ENCODE results near the gene UNC13C.

Gene UNC13C

GRCh38 chr15:54618120-54618519 is 639.9 kb downstream of the UNC13C start:
- H3K27ac ChIP-seq: no peak overlapping the region
- TF ChIP-seq, protein P1, sequence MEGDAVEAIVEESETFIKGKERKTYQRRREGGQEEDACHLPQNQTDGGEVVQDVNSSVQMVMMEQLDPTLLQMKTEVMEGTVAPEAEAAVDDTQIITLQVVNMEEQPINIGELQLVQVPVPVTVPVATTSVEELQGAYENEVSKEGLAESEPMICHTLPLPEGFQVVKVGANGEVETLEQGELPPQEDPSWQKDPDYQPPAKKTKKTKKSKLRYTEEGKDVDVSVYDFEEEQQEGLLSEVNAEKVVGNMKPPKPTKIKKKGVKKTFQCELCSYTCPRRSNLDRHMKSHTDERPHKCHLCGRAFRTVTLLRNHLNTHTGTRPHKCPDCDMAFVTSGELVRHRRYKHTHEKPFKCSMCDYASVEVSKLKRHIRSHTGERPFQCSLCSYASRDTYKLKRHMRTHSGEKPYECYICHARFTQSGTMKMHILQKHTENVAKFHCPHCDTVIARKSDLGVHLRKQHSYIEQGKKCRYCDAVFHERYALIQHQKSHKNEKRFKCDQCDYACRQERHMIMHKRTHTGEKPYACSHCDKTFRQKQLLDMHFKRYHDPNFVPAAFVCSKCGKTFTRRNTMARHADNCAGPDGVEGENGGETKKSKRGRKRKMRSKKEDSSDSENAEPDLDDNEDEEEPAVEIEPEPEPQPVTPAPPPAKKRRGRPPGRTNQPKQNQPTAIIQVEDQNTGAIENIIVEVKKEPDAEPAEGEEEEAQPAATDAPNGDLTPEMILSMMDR (conservative IDR thresholded peaks at IDR 0.05): no peak
- no peak for TF ChIP-seq ZFX (IDR thresholded peaks at IDR 0.05)

- no peak overlapping the region for H3K27ac ChIP-seq
- no peak for TF ChIP-seq ZFX (IDR thresholded peaks at IDR 0.05)
- TF ChIP-seq, protein P1 (conservative IDR thresholded peaks at IDR 0.05): no peak
These were observed 640.9 kb downstream of the UNC13C start for GRCh38 chr15:54619180-54619579.

- no peak overlapping the region for H3K27ac ChIP-seq
- no peak for TF ChIP-seq ZFX (IDR thresholded peaks at IDR 0.05)
- TF ChIP-seq, protein P1 (conservative IDR thresholded peaks at IDR 0.05): no peak
These were observed 642.7 kb downstream of the UNC13C start for GRCh38 chr15:54620916-54621315.

GRCh38 chr15:54636147-54636546 is 657.9 kb downstream of the UNC13C start:
- H3K27ac ChIP-seq: no peak overlapping the region
- TF ChIP-seq, protein P1 (conservative IDR thresholded peaks at IDR 0.05): no peak
- TF ChIP-seq ZFX (IDR thresholded peaks at IDR 0.05): no peak

DNA sequence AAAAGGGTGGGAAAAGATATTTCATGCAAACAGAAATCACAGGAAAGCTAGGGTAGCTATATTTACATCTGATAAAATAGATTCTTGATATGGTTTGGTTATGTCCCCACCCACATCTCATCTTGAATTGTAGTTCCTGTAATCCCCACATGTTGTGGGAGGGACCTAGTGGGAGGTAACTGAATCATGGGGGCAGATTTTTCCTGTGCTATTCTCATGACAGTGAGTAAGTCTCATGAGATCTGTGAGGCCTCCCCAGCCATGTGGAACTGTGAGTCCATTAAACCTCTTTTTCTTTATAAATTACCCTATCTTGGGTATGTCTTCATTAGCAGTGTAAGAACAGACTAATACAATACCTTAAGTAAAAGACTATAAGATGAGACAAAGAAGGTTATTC is 660.4 kb downstream of the UNC13C start:
- H3K27ac ChIP-seq: no peak overlapping the region
- TF ChIP-seq, protein P1 (conservative IDR thresholded peaks at IDR 0.05): no peak
- no peak for TF ChIP-seq ZFX (IDR thresholded peaks at IDR 0.05)

DNA sequence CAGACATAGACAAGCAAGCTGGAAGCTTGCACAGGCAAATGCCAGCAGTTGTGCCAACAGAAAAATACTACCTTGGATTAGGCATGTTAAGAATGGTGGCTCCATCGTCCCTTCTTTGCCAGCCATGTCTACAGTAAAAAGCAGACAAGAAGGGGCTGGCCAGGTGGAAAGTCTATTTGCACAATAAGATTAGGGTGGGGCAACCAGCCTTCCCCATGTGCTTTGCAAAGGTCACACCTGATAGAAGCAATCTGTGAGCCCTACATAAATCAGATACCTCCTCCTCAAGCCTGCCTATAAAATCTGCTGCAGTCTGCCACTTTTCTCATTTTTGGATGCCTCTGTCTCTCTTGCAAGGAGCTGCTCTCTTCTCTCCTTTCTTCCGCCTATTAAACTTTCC is 662.6 kb downstream of the UNC13C start:
- no peak overlapping the region for H3K27ac ChIP-seq
- TF ChIP-seq, protein P1 (conservative IDR thresholded peaks at IDR 0.05): no peak
- TF ChIP-seq ZFX (IDR thresholded peaks at IDR 0.05): no peak

- no peak overlapping the region for H3K27ac ChIP-seq
- TF ChIP-seq, protein P1 (conservative IDR thresholded peaks at IDR 0.05): no peak
- TF ChIP-seq ZFX (IDR thresholded peaks at IDR 0.05): no peak
These were observed 666.6 kb downstream of the UNC13C start for GRCh38 chr15:54644796-54645195.
